ENCODE measurements around the gene PLCH2.

The PLCH2 gene

DNA sequence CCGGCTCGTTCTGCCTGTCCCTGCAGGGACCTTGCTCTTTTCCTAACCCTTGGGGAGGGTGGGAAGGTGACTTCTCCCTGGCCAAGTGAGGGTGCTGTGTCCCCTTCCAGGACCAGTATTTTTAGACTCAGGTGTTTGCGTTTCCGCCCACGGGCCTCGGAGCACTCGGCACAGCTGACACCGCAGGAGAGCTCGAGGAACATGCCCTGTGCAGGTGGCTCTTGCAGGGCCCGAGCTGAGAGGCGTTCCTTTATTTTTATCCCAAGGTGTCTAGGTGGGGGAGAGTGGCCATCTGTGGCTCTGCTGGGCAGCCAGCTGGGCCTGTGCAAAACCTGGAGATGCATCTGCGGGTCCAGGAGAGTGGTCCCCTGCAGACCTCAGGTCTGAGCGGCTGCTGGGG is 16.0 kb downstream of the PLCH2 start:
- Histone ChIP-seq H3K27ac (ENCODE audit: low read depth, low read length) (no peak overlapping the region), H3K4me1 (ENCODE audit: control insufficient read depth, insufficient read depth, low read length) (no peaks in the 10 kb centered on the region), H3K36me3 (ENCODE audit: control insufficient read depth, insufficient read depth, low read length) (no peaks in the 10 kb centered on the region), H3K4me3 (ENCODE audit: low read depth, low read length) (no peak overlapping the region), H3K27me3 (ENCODE audit: control insufficient read depth, insufficient read depth, low read length) (no peaks in the 10 kb centered on the region), H3K9me3 (ENCODE audit: control insufficient read depth, insufficient read depth, low read length) (0 out of 2 replicates have a peak, but pooled peaks cover 4% of the 10 kb centered on the region), H3K9ac (ENCODE audit: low read depth, low read length) (no peak overlapping the region)

DNA sequence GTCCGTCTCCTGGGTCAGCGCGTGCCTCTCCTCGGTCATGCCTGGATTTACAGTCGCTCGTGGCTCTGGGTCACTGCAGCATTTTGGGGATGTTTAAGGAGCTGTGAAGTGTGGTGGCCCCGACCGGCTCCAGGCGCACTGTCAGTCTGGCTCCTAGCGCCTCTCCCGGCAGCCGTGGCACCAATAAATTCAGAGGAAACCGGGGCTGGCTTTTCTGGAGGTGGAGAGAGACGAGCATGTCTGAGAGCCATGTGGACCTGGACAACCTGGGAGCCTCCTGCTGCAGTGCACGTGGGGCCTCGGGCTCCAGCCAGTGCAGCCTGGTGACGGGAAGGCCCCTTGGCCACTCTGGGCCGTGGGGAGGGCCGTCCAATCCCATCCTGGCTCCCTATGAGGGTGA is 17.1 kb downstream of the PLCH2 start:
- Histone ChIP-seq H3K27ac (ENCODE audit: low read depth, low read length) (no peak overlapping the region), H3K4me3 (ENCODE audit: low read depth, low read length) (no peak overlapping the region)

DNA sequence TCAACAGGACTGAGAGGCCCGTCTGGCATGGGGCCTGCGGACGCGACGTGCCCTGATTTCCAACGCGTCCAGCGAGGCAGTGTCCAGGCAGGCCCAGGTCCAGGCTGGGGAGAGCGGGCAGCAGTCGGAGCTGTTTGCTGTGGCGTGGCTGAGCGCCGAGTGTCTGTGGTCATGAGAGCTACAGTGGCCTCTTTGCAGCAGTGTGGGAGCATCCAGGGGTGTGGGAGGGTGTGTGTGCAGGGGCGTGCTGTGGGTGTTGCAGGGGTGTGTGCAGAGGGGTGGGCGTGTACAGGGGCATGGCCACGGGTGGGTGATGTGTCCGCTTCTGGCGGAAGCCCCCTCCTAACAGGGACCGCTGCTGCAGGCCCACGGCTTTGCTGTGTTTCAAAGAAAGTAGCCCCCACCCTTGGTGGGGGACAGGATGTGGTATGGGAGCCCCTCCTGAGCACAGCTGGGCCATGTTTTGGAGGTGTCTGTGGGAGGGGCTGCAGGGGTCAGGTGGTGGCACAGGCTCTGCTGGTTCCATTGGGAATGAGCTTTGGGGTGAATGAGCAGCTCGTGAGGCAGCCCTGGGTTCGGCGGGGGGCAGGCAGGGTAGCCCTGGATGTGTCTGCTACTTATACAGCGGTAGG is 17.7 kb downstream of the PLCH2 start:
- no peaks in the 10 kb centered on the region for H3K27me3 ChIP-seq (ENCODE audit: control insufficient read depth, insufficient read depth, low read length)
- H3K36me3 ChIP-seq (ENCODE audit: control insufficient read depth, insufficient read depth, low read length), result no peaks in the 10 kb centered on the region
- H3K4me1 ChIP-seq (ENCODE audit: control insufficient read depth, insufficient read depth, low read length), result no peaks in the 10 kb centered on the region
- H3K4me3 ChIP-seq (ENCODE audit: low read depth, low read length), result no peak overlapping the region
- H3K9me3 ChIP-seq (ENCODE audit: control insufficient read depth, insufficient read depth, low read length), result no peaks in the 10 kb centered on the region
- H3K27ac ChIP-seq (ENCODE audit: low read depth, low read length), result no peak overlapping the region
- H3K9ac ChIP-seq (ENCODE audit: low read depth, low read length), result no peak overlapping the region

More for the DNA sequence above, 17.1 kb downstream of the PLCH2 start:
- Histone ChIP-seq H3K9me3 (ENCODE audit: control insufficient read depth, insufficient read depth, low read length) (0 out of 2 replicates have a peak, but pooled peaks cover 4% of the 10 kb centered on the region), H3K4me1 (ENCODE audit: control insufficient read depth, insufficient read depth, low read length) (no peaks in the 10 kb centered on the region), H3K9ac (ENCODE audit: low read depth, low read length) (no peak overlapping the region), H3K36me3 (ENCODE audit: control insufficient read depth, insufficient read depth, low read length) (no peaks in the 10 kb centered on the region), H3K27me3 (ENCODE audit: control insufficient read depth, insufficient read depth, low read length) (no peaks in the 10 kb centered on the region)

DNA sequence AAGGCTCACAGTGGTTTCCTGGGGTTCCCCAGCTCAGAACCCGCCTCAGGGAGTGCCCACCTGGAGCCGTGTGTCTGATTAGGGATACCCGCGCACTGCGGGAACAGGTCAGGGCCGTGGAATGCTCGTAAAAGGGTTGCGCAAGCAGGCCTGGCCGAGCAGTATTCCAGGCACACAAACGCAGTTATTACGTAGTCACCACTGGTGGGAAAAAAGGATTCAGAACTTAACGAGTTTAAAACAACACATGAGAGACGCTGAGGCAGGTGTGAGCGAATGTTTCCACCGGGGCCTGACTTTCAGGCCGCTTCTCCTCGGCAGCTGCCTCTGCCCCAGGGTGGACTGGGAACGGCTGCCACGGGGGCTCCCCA is 18.2 kb downstream of the PLCH2 start:
- no peaks in the 10 kb centered on the region for H3K9me3 ChIP-seq (ENCODE audit: control insufficient read depth, insufficient read depth, low read length)
- no peaks in the 10 kb centered on the region for H3K27me3 ChIP-seq (ENCODE audit: control insufficient read depth, insufficient read depth, low read length)
- no peak overlapping the region for H3K4me3 ChIP-seq (ENCODE audit: low read depth, low read length)
- H3K27ac ChIP-seq (ENCODE audit: low read depth, low read length), result no peak overlapping the region
- no peaks in the 10 kb centered on the region for H3K36me3 ChIP-seq (ENCODE audit: control insufficient read depth, insufficient read depth, low read length)
- H3K9ac ChIP-seq (ENCODE audit: low read depth, low read length), result no peak overlapping the region
- no peaks in the 10 kb centered on the region for H3K4me1 ChIP-seq (ENCODE audit: control insufficient read depth, insufficient read depth, low read length)

DNA sequence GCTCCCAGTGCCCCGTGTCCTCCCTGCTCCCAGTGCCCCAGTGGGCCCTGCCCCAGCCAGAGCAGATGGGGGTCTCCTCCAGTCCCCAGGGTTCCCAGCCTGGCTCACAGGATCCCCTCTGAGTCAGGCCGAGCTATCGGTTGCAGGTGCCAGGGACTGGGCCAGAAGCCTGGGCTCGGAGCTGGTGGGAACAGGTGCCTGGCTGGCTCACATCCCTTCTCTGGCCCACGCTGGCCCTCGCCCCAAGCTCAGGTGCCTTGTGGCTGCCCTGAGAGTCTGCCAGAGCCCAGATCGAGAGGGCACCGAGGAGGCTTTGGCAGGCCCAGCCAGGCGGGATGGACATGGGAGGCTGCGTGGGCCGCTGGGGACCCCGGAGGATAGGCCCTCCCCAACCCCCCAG is 18.9 kb downstream of the PLCH2 start:
- Histone ChIP-seq H3K27me3 (ENCODE audit: control insufficient read depth, insufficient read depth, low read length) (no peaks in the 10 kb centered on the region), H3K9ac (ENCODE audit: low read depth, low read length) (no peak overlapping the region), H3K4me3 (ENCODE audit: low read depth, low read length) (no peak overlapping the region), H3K4me1 (ENCODE audit: control insufficient read depth, insufficient read depth, low read length) (no peaks in the 10 kb centered on the region), H3K36me3 (ENCODE audit: control insufficient read depth, insufficient read depth, low read length) (no peaks in the 10 kb centered on the region), H3K27ac (ENCODE audit: low read depth, low read length) (no peak overlapping the region), H3K9me3 (ENCODE audit: control insufficient read depth, insufficient read depth, low read length) (no peaks in the 10 kb centered on the region)

DNA sequence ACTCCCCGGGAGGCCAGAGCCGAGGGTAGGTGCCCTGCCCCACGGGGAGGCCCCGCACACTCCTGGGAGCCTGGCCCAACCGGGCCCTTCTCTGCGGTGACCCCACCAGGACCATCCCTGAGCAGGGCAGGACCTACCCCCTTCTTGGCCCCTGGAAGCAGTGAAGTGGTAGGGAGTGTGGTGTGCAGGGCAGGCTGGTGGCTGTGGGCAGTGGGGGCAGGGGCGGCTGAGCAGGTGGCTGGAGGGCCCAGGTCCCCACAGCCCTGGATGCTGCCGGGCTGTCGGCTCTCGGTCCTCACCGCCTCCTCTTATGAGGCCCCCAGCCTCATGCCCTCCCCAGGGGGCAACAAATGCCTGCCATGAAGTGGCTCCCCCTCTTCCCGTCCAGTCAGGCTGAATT is 19.5 kb downstream of the PLCH2 start:
- Histone ChIP-seq H3K27me3 (ENCODE audit: control insufficient read depth, insufficient read depth, low read length) (no peaks in the 10 kb centered on the region), H3K4me3 (ENCODE audit: low read depth, low read length) (no peak overlapping the region), H3K36me3 (ENCODE audit: control insufficient read depth, insufficient read depth, low read length) (no peaks in the 10 kb centered on the region), H3K9me3 (ENCODE audit: control insufficient read depth, insufficient read depth, low read length) (no peaks in the 10 kb centered on the region), H3K4me1 (ENCODE audit: control insufficient read depth, insufficient read depth, low read length) (no peaks in the 10 kb centered on the region), H3K27ac (ENCODE audit: low read depth, low read length) (no peak overlapping the region), H3K9ac (ENCODE audit: low read depth, low read length) (no peak overlapping the region)

DNA sequence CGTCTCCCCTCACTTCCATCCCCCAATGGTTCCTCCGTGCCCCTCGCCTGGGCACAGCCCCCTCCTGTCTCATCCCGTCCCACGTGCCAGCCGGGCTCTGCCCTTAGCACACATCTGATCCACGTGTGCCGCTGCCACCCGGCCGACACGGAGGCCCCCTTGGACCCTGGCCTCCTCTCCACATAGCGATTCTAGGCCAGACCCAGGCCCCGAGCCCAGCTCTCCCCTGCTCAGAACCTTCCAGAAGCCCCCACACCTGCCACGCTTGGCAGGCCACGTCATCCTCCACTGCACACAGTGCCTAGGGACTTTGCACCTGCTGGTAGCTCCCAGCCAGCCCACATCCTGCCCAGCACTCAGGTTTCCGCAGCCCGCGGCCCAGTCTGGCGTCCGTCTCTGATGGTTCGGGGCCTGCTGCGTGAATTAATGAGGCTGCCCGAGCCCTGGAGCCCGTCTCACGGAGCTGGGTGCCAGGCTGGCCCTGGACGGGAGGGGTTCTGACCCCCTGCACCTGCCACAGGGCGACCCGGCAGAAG is 20.1 kb downstream of the PLCH2 start:
- H3K27ac ChIP-seq (ENCODE audit: low read depth, low read length), result no peak overlapping the region
- H3K9ac ChIP-seq (ENCODE audit: low read depth, low read length), result no peak overlapping the region
- no peaks in the 10 kb centered on the region for H3K4me1 ChIP-seq (ENCODE audit: control insufficient read depth, insufficient read depth, low read length)
- H3K9me3 ChIP-seq (ENCODE audit: control insufficient read depth, insufficient read depth, low read length), result no peaks in the 10 kb centered on the region
- no peak overlapping the region for H3K4me3 ChIP-seq (ENCODE audit: low read depth, low read length)
- no peaks in the 10 kb centered on the region for H3K36me3 ChIP-seq (ENCODE audit: control insufficient read depth, insufficient read depth, low read length)
- H3K27me3 ChIP-seq (ENCODE audit: control insufficient read depth, insufficient read depth, low read length), result no peaks in the 10 kb centered on the region

DNA sequence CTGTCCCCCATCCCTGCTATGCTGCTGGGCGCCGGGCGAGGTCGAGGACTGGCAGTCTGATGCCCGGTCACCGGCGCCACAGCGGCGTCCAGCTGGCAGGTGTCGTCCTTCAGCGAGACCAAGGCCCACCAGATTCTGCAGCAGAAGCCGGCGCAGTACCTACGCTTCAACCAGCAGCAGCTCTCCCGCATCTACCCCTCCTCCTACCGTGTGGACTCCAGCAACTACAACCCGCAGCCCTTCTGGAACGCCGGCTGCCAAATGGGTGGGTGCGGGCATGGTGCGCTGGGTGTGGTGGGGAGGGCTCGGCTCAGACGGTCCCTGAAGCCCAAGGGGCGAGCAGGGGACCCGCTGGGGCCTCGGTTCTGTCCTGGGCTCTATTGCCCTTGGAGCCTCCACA is 20.7 kb downstream of the PLCH2 start:
- H3K4me3 ChIP-seq (ENCODE audit: low read depth, low read length), result no peak overlapping the region
- H3K9ac ChIP-seq (ENCODE audit: low read depth, low read length), result no peak overlapping the region
- no peak overlapping the region for H3K27ac ChIP-seq (ENCODE audit: low read depth, low read length)
- H3K36me3 ChIP-seq (ENCODE audit: control insufficient read depth, insufficient read depth, low read length), result no peaks in the 10 kb centered on the region
- H3K4me1 ChIP-seq (ENCODE audit: control insufficient read depth, insufficient read depth, low read length), result no peaks in the 10 kb centered on the region
- H3K27me3 ChIP-seq (ENCODE audit: control insufficient read depth, insufficient read depth, low read length), result no peaks in the 10 kb centered on the region
- H3K9me3 ChIP-seq (ENCODE audit: control insufficient read depth, insufficient read depth, low read length), result no peaks in the 10 kb centered on the region

DNA sequence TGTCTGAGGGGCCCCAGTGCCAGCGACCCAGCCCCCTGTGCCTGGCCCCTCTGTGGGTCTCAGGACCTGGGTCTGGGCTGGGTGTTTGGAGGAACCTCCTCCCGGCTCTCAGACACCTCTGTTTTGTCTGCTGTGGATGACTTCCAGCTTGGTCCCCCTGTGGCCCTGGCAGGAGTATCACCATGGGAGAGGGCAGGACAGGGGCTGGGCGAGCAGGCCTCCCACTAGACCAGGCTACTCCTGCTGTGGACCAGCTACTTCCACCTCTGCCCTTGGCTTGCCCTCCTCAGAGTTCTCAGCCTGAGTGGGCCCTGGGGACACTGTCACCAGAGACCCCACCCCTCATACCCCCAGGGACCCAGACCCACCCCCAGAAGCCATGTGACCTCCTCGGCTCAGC is 21.8 kb downstream of the PLCH2 start:
- no peaks in the 10 kb centered on the region for H3K36me3 ChIP-seq (ENCODE audit: control insufficient read depth, insufficient read depth, low read length)
- no peak overlapping the region for H3K9ac ChIP-seq (ENCODE audit: low read depth, low read length)
- no peaks in the 10 kb centered on the region for H3K9me3 ChIP-seq (ENCODE audit: control insufficient read depth, insufficient read depth, low read length)
- no peaks in the 10 kb centered on the region for H3K4me1 ChIP-seq (ENCODE audit: control insufficient read depth, insufficient read depth, low read length)
- no peak overlapping the region for H3K27ac ChIP-seq (ENCODE audit: low read depth, low read length)
- no peak overlapping the region for H3K4me3 ChIP-seq (ENCODE audit: low read depth, low read length)
- no peaks in the 10 kb centered on the region for H3K27me3 ChIP-seq (ENCODE audit: control insufficient read depth, insufficient read depth, low read length)

DNA sequence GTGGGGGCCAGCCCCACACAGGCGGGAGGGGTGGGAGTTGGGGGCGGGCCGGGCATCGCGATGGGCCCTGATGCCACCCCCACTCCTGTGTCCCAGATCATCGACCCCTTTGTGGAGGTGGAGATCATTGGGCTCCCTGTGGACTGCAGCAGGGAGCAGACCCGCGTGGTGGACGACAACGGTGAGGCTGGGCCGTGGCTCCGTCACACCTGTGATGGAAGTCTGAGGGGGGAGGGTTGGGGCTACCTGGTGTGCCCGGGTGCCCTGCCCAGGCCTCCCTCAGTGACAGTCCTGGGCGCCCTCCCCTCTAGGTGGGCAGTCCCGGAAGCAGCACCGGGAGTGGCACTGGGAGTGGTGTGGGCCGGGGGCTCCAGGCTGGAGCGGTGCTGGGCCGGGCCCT is 22.6 kb downstream of the PLCH2 start:
- Histone ChIP-seq H3K9ac (ENCODE audit: low read depth, low read length) (no peak overlapping the region), H3K27ac (ENCODE audit: low read depth, low read length) (no peak overlapping the region), H3K36me3 (ENCODE audit: control insufficient read depth, insufficient read depth, low read length) (no peaks in the 10 kb centered on the region), H3K4me1 (ENCODE audit: control insufficient read depth, insufficient read depth, low read length) (no peaks in the 10 kb centered on the region), H3K27me3 (ENCODE audit: control insufficient read depth, insufficient read depth, low read length) (no peaks in the 10 kb centered on the region), H3K4me3 (ENCODE audit: low read depth, low read length) (no peak overlapping the region), H3K9me3 (ENCODE audit: control insufficient read depth, insufficient read depth, low read length) (no peaks in the 10 kb centered on the region)

DNA sequence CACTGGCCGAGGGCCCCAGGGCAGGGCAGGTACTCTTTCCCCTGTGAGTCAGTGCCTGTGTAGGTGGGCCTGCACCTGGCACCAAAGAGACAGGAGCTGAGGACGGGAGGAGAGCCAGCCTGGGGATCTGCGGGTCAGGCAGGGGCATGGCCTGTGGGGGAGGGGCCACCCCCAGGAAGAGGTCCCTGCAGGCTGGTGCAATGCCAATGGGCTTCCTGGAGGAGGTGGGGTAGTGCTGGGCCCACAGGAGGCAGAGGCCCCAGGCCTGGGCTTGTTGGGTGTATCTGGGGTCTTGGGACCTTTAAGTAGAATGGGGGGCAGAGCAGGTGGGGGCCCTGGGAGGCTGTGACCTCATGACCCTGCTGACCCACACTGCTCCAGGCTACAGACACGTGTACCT is 23.2 kb downstream of the PLCH2 start:
- H3K9me3 ChIP-seq (ENCODE audit: control insufficient read depth, insufficient read depth, low read length), result no peaks in the 10 kb centered on the region
- no peaks in the 10 kb centered on the region for H3K27me3 ChIP-seq (ENCODE audit: control insufficient read depth, insufficient read depth, low read length)
- no peak overlapping the region for H3K9ac ChIP-seq (ENCODE audit: low read depth, low read length)
- no peak overlapping the region for H3K4me3 ChIP-seq (ENCODE audit: low read depth, low read length)
- no peak overlapping the region for H3K27ac ChIP-seq (ENCODE audit: low read depth, low read length)
- no peaks in the 10 kb centered on the region for H3K36me3 ChIP-seq (ENCODE audit: control insufficient read depth, insufficient read depth, low read length)
- H3K4me1 ChIP-seq (ENCODE audit: control insufficient read depth, insufficient read depth, low read length), result no peaks in the 10 kb centered on the region
